BLaER1 treated with 17β-estradiol and CSF1 and Interleukin-3, amounts not matched to agents 10 nM and 100 nM (cell line): Measurements from ENCODE around the gene DNASE1L1.

Experiments used
- H3K27ac ChIP-seq, 11 experiments: shearing (Covaris generic); formaldehyde crosslinking; 2 replicates each; pipeline ENCODE4 v1.8.1; 2022
- H3K27me3 ChIP-seq, 11 experiments: shearing (Covaris generic); formaldehyde crosslinking; 2 replicates each; pipeline ENCODE4 v1.8.1; 2022
- H3K36me3 ChIP-seq, 11 experiments: shearing (Covaris generic); formaldehyde crosslinking; 2 replicates each; pipeline ENCODE4 v1.8.1; 2022
- H3K4me1 ChIP-seq, 10 experiments: shearing (Covaris generic); formaldehyde crosslinking; 2 replicates each; pipeline ENCODE4 v1.8.1; 2022
- H3K4me2 ChIP-seq, 11 experiments: shearing (Covaris generic); formaldehyde crosslinking; 2 replicates each; pipeline ENCODE4 v1.8.1; 2022
- H3K4me3 ChIP-seq, 10 experiments: shearing (Covaris generic); formaldehyde crosslinking; 2 replicates each; pipeline ENCODE4 v1.8.1; 2022
- H3K9ac ChIP-seq, 11 experiments: shearing (Covaris generic); formaldehyde crosslinking; 2 replicates each; pipeline ENCODE4 v1.8.1; 2022
- H3K9me3 ChIP-seq, 11 experiments: shearing (Covaris generic); formaldehyde crosslinking; replicated peaks in 1 of 11; 2 replicates each; pipeline ENCODE4 v1.8.1; 2022
- H4K20me1 ChIP-seq, 11 experiments: shearing (Covaris generic); formaldehyde crosslinking; 2 replicates each; pipeline ENCODE4 v1.8.1; 2022
- Cebpa-rat ChIP-seq, 11 experiments: shearing (Covaris generic); IDR thresholded peaks; 2 replicates each; pipeline ENCODE4 v1.8.1; 2022

The DNASE1L1 gene

DNA sequence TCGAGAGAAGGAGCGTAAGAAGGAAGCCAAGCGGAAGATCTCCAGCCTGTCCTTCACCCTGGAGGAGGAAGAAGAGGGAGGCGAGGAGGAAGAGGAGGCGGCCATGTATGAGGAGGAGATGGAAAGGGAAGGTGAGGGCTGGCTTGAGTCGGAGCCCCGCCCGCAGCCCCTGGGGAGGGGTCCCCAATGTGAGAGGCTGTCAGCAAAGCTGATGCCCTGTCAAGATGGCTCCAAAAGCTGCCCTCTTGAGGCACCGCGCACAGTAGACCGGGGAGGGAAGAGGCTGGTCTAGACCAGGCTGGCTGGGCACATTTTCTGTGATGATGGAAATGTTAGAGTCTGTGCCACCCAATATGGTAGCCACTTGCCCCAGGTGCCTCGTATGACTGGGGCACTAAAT, 37.4 kb upstream of the DNASE1L1 start:
- peak overlapping the region in 5 of 11 experiments; percentile 4 to 91 (median 89); a peak in 6 of 22 replicates for H3K4me2 ChIP-seq
- H3K4me3 ChIP-seq: peak overlapping the region in 1 of 10 experiments; percentile 61; a peak in 1 of 20 replicates
- H3K9ac ChIP-seq: peak overlapping the region in 2 of 11 experiments; percentile 55 to 86; a peak in 1 of 22 replicates
- peaks cover 9 to 32% (median 21%) of the 10 kb centered on the region in 10 experiments; a peak in 19 of 20 replicates for H3K4me1 ChIP-seq
- H3K27ac ChIP-seq: no peak overlapping the region
- peaks cover 0 to 86% (median 34%) of the 10 kb centered on the region in 11 experiments; a peak in 18 of 22 replicates for H4K20me1 ChIP-seq
- peaks cover 0 to 12% (median 0%) of the 10 kb centered on the region in 11 experiments; a peak in 5 of 22 replicates for H3K9me3 ChIP-seq
- no peak for TF ChIP-seq Cebpa-rat (IDR thresholded peaks at IDR 0.05)
- H3K36me3 ChIP-seq: peaks cover 10 to 71% (median 35%) of the 10 kb centered on the region in 11 experiments; a peak in 18 of 22 replicates
- H3K27me3 ChIP-seq: peaks cover 21 to 91% (median 65%) of the 10 kb centered on the region in 11 experiments; a peak in 20 of 22 replicates

DNA sequence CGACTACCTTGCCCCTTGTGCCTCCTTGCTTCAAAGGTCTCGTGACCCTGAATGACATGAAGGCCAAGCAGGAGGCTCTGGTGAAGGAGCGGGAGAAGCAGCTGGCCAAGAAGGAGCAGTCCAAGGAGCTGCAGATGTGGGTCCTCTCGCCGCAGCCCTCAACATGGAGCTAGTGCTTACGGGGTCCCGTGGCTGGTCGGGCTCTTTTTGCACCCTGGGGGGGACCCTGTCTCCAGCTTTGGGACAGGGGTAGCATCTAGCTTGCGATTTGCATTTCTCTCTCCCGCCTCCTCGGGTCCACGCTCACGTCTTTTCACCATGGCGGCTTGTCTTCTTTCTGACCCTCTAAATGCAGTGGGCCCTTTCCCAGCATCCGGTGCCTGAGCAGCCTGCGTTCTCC, 36.7 kb upstream of the DNASE1L1 start:
- Histone ChIP-seq H3K36me3 (peaks cover 10 to 70% (median 38%) of the 10 kb centered on the region in 11 experiments; a peak in 18 of 22 replicates), H3K4me2 (peak overlapping the region in 5 of 11 experiments; percentile 4 to 91 (median 89); a peak in 7 of 22 replicates), H3K27me3 (peaks cover 17 to 86% (median 59%) of the 10 kb centered on the region in 11 experiments; a peak in 20 of 22 replicates), H3K4me3 (peak overlapping the region in 1 of 10 experiments; percentile 61; a peak in 1 of 20 replicates), H3K4me1 (peaks cover 9 to 32% (median 21%) of the 10 kb centered on the region in 10 experiments; a peak in 19 of 20 replicates), H3K9ac (peak overlapping the region in 3 of 11 experiments; percentile 55 to 86 (median 83); a peak in 4 of 22 replicates), H3K9me3 (peaks cover 0 to 12% (median 0%) of the 10 kb centered on the region in 11 experiments; a peak in 5 of 22 replicates), H4K20me1 (peaks cover 0 to 83% (median 32%) of the 10 kb centered on the region in 11 experiments; a peak in 18 of 22 replicates), H3K27ac (no peak overlapping the region)
- TF ChIP-seq Cebpa-rat (IDR thresholded peaks at IDR 0.05): no peak

DNA sequence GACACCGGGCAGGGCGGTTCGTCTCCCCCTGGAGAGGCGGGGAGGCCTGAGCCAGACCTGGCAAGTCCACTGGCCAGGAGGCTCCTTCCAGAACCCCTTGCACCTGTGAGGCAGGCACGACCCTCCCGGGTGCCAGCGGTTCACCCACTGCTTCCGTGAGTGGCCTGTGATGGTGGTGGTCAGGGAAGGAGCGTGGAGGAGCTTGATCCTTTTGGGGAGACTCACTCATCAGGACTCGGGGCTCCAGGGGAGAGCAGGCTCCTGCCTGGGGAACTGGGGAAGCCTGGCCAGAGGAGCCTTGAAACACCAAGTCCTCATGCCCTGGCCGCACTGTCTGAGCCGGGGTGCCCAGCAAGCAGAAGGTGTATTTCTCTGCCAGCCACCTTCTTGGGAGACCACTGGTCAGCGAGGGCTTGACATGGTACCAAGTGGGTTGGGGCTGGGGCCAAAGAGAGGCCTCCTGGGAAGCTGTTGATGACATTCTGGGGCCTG, 35.7 kb upstream of the DNASE1L1 start:
- H3K4me1 ChIP-seq: peaks cover 9 to 32% (median 21%) of the 10 kb centered on the region in 10 experiments; a peak in 19 of 20 replicates
- H4K20me1 ChIP-seq: peaks cover 4 to 82% (median 31%) of the 10 kb centered on the region in 11 experiments; a peak in 18 of 22 replicates
- H3K4me2 ChIP-seq: peak overlapping the region; percentile 79 to 91 (median 88)
- peak overlapping the region; percentile 57 to 72 (median 65) for H3K27ac ChIP-seq
- peak overlapping the region; percentile 69 to 87 (median 79) for H3K9ac ChIP-seq
- H3K4me3 ChIP-seq: peak overlapping the region; percentile 60 to 73 (median 67)
- TF ChIP-seq Cebpa-rat (IDR thresholded peaks at IDR 0.05): no peak
- peaks cover 8 to 70% (median 39%) of the 10 kb centered on the region in 11 experiments; a peak in 19 of 22 replicates for H3K36me3 ChIP-seq
- peaks cover 10 to 84% (median 49%) of the 10 kb centered on the region in 11 experiments; a peak in 20 of 22 replicates for H3K27me3 ChIP-seq
- H3K9me3 ChIP-seq: peaks cover 0 to 12% (median 0%) of the 10 kb centered on the region in 11 experiments; a peak in 5 of 22 replicates

DNA sequence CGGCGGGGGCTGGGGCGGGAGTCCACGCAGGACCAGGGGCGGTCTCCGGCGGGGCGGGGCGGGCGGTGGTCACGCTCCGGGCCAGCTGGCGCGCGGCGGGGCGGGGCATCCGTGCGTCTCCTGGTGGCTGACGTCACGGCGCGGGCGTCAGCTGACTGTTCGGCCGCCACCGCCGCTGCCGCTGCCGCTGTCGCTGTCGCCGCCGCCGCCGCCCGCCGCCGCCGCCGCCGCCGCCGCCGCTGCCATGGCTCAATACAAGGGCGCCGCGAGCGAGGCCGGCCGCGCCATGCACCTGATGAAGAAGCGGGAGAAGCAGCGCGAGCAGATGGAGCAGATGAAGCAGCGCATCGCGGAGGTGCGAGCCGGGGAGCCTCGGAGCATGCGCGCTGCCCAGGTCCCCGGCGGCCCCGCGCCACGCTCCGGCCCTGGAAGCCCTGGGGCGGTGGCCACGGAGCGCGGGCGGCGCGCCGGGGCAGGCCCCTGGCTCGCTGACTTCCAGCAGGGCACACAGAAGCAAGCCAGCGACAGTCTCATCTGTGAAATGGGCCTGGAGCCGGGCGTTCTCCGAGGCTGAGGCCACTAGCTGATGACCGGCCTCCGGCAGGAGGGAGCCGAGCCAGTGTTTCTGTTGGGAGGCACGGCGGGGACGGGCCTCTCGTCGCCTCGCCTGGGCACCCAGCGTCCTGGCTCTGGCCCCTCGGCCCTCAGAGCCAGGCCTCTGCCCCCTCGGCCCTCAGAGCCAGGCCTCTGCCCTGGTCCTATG, 35.1 kb upstream of the DNASE1L1 start, which contains the start of gene FAM50A:
Gene FAM50A, plus strand, starts transcription at position 150 of the 763 bp plus-strand sequence. Its CDS starts 95 bp downstream, at position 245.
- Histone ChIP-seq H3K36me3 (peaks cover 7 to 70% (median 34%) of the 10 kb centered on the region in 11 experiments; a peak in 18 of 22 replicates), H3K4me1 (peaks cover 9 to 33% (median 21%) of the 10 kb centered on the region in 10 experiments; a peak in 19 of 20 replicates), H3K27me3 (peaks cover 8 to 78% (median 45%) of the 10 kb centered on the region in 11 experiments; a peak in 20 of 22 replicates), H3K4me2 (peak within 1 kb of the TSS; percentile 79 to 91 (median 88)), H3K4me3 (peak within 1 kb of the TSS; percentile 60 to 73 (median 67)), H3K9me3 (peaks cover 0 to 14% (median 0%) of the 10 kb centered on the region in 11 experiments; a peak in 5 of 22 replicates), H3K9ac (peak within 1 kb of the TSS; percentile 69 to 87 (median 79)), H4K20me1 (peaks cover 7 to 82% (median 32%) of the 10 kb centered on the region in 11 experiments; a peak in 20 of 22 replicates), H3K27ac (peak within 1 kb of the TSS; percentile 57 to 72 (median 65))
- TF ChIP-seq Cebpa-rat (IDR thresholded peaks at IDR 0.05): no peak

DNA sequence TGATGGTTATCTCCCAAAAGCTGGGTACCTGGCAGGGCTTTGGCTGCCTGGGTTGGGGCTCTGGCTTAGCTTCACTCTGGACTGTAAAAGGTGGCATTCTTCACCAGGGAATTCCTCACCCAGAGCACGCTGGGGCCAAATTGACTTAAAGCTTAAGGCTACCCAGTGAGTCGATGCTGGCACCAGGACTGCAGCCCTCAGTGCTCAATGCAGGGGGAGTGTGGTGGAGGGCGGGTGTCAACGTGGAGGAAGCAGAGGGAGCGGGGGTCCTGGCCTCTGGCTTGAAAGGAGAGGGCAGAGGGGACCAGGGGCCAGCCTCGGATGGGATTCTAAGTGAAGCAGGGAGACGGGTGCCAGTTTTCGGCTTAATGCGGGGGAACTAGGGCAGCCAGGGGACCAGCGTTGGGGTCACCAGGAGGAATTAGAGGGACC, 34.4 kb upstream of the DNASE1L1 start:
- peak overlapping the region; percentile 69 to 86 (median 79); a peak in 20 of 22 replicates for H3K9ac ChIP-seq
- peak overlapping the region; percentile 60 to 73 (median 67) for H3K4me3 ChIP-seq
- peaks cover 10 to 67% (median 33%) of the 10 kb centered on the region in 11 experiments; a peak in 16 of 22 replicates for H3K36me3 ChIP-seq
- TF ChIP-seq Cebpa-rat (IDR thresholded peaks at IDR 0.05): no peak
- H3K4me1 ChIP-seq: peaks cover 15 to 40% (median 27%) of the 10 kb centered on the region in 10 experiments; a peak in 19 of 20 replicates
- peaks cover 14 to 82% (median 39%) of the 10 kb centered on the region in 11 experiments; a peak in 20 of 22 replicates for H4K20me1 ChIP-seq
- peaks cover 0 to 18% (median 5%) of the 10 kb centered on the region in 11 experiments; a peak in 7 of 22 replicates for H3K9me3 ChIP-seq
- peak overlapping the region in 8 of 11 experiments; percentile 28 to 71 (median 39); a peak in 9 of 22 replicates for H3K27ac ChIP-seq
- peak overlapping the region; percentile 68 to 91 (median 86) for H3K4me2 ChIP-seq
- H3K27me3 ChIP-seq: peaks cover 2 to 71% (median 38%) of the 10 kb centered on the region in 11 experiments; a peak in 18 of 22 replicates

DNA sequence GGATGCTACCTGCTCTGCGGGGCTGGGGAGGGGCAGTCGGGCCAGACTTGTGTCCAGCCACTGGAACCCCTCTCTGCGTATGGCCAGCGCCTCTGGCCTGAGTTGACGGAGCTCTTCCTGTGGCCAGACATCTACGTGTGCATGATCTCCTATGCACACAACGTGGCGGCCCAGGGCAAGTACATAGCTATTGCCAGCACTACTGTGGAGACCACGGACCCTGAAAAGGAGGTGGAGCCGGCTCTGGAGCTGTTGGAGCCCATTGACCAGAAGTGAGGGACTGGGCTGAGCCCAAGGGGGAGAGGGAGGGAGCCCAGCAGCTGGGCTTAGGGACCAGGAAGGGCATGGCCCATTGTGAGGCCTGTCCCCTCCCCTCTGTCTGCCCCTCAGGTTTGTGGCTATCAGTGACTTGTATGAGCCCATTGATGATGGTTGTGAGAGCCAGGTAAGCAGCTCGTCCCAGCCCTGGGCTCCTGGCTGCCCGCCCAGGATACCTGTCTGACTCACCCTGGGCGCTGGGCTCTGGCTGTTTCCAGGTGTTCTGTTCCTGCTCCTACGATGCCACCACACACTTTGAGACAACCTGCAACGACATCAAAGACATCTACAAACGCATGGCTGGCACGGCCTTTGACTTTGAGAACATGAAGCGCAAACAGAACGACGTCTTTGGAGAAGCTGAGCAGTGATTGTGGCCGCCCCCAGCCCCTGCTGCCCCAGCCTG, 33.1 kb upstream of the DNASE1L1 start:
- Histone ChIP-seq H3K27ac (no peak overlapping the region), H3K36me3 (peaks cover 10 to 53% (median 30%) of the 10 kb centered on the region in 11 experiments; a peak in 14 of 22 replicates), H3K4me3 (no peak overlapping the region)

DNA sequence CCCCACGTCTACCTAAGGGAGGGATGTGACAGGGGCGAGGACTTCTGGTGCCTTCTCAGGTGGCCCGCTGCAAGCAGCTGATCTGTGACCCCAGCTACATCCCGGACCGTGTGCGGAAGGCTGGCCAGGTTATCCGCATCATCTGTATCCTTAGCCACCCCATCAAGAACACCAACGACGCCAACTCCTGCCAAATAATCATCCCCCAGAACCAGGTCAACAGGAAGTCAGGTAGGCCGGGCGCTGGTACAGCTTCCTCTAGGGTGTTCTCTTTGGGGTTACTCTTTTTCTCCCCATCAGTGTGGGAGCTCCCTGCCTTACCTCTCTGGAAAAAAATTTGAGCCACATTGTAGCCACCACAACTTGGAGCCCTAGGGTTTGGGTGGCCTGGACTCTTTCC, 32.5 kb upstream of the DNASE1L1 start:
- H3K4me3 ChIP-seq: no peak overlapping the region
- peaks cover 7 to 70% (median 46%) of the 10 kb centered on the region in 11 experiments; a peak in 20 of 22 replicates for H4K20me1 ChIP-seq
- peaks cover 0 to 33% (median 12%) of the 10 kb centered on the region in 11 experiments; a peak in 12 of 22 replicates for H3K9me3 ChIP-seq
- H3K27me3 ChIP-seq: peaks cover 0 to 52% (median 19%) of the 10 kb centered on the region in 11 experiments; a peak in 15 of 22 replicates
- no peak overlapping the region for H3K9ac ChIP-seq
- H3K4me2 ChIP-seq: no peak overlapping the region
- H3K4me1 ChIP-seq: peaks cover 22 to 41% (median 31%) of the 10 kb centered on the region in 10 experiments; a peak in 19 of 20 replicates
- no peak for TF ChIP-seq Cebpa-rat (IDR thresholded peaks at IDR 0.05)
- H3K36me3 ChIP-seq: peaks cover 10 to 47% (median 25%) of the 10 kb centered on the region in 11 experiments; a peak in 14 of 22 replicates
- H3K27ac ChIP-seq: no peak overlapping the region

More for the DNA sequence above, 33.1 kb upstream of the DNASE1L1 start:
- Histone ChIP-seq H3K27me3 (peaks cover 0 to 58% (median 25%) of the 10 kb centered on the region in 11 experiments; a peak in 15 of 22 replicates), H3K9me3 (peaks cover 0 to 30% (median 12%) of the 10 kb centered on the region in 11 experiments; a peak in 12 of 22 replicates), H3K4me1 (peaks cover 22 to 44% (median 34%) of the 10 kb centered on the region in 10 experiments; a peak in 19 of 20 replicates), H4K20me1 (peaks cover 7 to 76% (median 48%) of the 10 kb centered on the region in 11 experiments; a peak in 20 of 22 replicates), H3K9ac (no peak overlapping the region), H3K4me2 (no peak overlapping the region)
- no peak for TF ChIP-seq Cebpa-rat (IDR thresholded peaks at IDR 0.05)
